22Rv1 (cell line): ENCODE data around the gene HOXD8.

Experiments
- CTCF ChIP-seq: fragments of 450-650 bp; IDR thresholded peaks from 2 replicates; pipeline ENCODE4 v1.5.1; 2017; ENCODE audit warnings: mild to moderate bottlenecking
- ZFX ChIP-seq: fragments of 450-650 bp; IDR thresholded peaks from 2 replicates; pipeline ENCODE4 v1.6.1; 2017; ENCODE audit warnings: antibody characterized with exemption, borderline replicate concordance

GRCh38 chr2:176172895-176173566 lies 43.5 kb downstream of the HOXD8 start:
- TF ChIP-seq CTCF, result no peak
- no peak for TF ChIP-seq ZFX
